ENCODE data around the gene RHAG. TPM values are rescaled to one million over a fixed set of nuclear protein-coding genes. Genes with fewer than 3 reads are reported as not detected.

The RHAG gene
- total RNA-seq, 1 experiment from 2014 or later, result 0.57 TPM

DNA sequence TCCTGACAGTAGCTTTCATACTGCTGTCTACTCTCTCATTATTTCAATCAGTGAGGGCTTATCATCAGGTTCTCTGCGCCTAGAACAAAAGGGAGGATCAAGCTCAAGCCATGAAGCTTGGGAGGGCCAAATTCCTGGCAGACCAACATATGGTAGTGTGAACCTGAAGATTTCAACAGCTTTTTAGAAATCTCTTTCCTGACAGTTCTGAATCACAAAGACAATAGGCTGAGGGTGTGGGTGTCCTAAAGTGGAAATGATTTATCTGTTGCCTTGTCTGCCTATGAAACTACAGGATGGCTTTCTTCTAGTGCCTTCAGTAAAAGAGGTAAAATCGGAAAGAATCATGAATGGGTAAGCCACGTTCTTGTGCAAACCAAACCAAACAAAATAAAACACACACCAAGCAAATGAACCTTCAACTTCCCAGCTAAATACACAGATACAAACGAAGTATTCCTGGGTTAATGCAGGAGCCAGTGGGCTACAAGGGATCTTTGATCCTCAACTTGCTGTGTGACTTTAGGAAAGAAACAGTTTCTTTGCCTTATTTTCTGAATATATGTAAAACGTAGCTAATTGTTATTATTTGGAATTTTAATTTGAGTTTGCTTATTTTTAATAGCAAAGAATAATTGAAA is 2.7 kb upstream of the RHAG start:
- H3K9me2 ChIP-seq (ENCODE audit: insufficient read depth), result no peaks in the 10 kb centered on the region
- no TSS peak for BruUV-seq (replicated peaks)
- no peak overlapping the region for H2AFZ ChIP-seq (ENCODE audit: low read depth, low read length, poor library complexity, severe bottlenecking)
- ATAC-seq, result no peak
- no peak overlapping the region for H3K27ac ChIP-seq (ENCODE audit: low read depth, low read length)
- intact Hi-C loops (cut with micrococcal nuclease), result no loop called here
- H3K9me3 ChIP-seq (ENCODE audit: control insufficient read depth in 1 of 2, insufficient read depth in 1 of 2, low read depth in 1 of 2, low read length in 2 of 2), result no peaks in the 10 kb centered on the region
- H3K36me3 ChIP-seq (ENCODE audit: control insufficient read depth in 1 of 2, insufficient read depth in 2 of 2, low read length in 2 of 2), result no peaks in the 10 kb centered on the region
- ChIA-PET CTCF (interaction anchor here (1.8 kb wide), 1 partner anchor 16 kb away, joined by 6 read pairs; no protein-coding TSS in a partner anchor), RAD21 (ENCODE audit: low non-redundant PET in 1 of 2, low total read pairs in 2 of 2, uncharacterized antibody in 2 of 2, unreplicated experiment in 2 of 2) (no interaction called here), POLR2A (no interaction called here)
- no peak overlapping the region for H3K9ac ChIP-seq (ENCODE audit: low read length)
- H4K20me1 ChIP-seq (ENCODE audit: insufficient read depth), result no peaks in the 10 kb centered on the region
- H3K27me3 ChIP-seq (ENCODE audit: insufficient read depth, low read length), result no peaks in the 10 kb centered on the region
- no peak for DNase-seq (ENCODE audit: low read depth, low spot score)
- no peaks in the 10 kb centered on the region for H3K4me1 ChIP-seq (ENCODE audit: control insufficient read depth in 1 of 2, insufficient read depth in 2 of 2, low read length in 2 of 2)
- no peaks in the 10 kb centered on the region for H3K79me2 ChIP-seq (ENCODE audit: insufficient read depth, low read length)
- H3K4me3 ChIP-seq (replicated peaks in 1 of 2; ENCODE audit: low read depth in 1 of 2, low read length in 2 of 2), result no peak overlapping the region
- TF ChIP-seq ELF1 (IDR thresholded peaks at IDR 0.05; ENCODE audit: borderline replicate concordance, low read depth), result no peak
- no peak overlapping the region for H3K4me2 ChIP-seq (ENCODE audit: low read length)

DNA sequence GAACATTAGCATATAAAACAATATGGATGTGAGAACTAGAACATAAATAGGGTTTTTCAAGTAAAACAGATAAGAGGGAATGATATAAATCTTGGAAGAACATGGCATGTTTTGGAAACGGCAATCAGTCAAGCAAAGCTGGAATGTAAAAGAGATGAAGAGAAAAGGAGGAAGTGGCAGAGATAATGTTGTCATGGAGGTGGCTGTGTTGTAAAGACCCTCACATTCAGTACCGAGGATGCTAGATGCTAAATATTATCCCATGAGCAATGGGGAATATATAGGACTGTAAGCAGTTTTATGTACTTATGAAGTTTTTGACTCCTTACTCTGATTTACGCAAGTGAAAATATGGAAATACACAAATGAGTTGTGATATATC is 702 bp upstream of the RHAG start:
- Histone ChIP-seq H3K4me3 (replicated peaks in 1 of 2; ENCODE audit: low read depth in 1 of 2, low read length in 2 of 2) (no peak overlapping the region), H3K27ac (ENCODE audit: low read depth, low read length) (no peak overlapping the region), H2AFZ (ENCODE audit: low read depth, low read length, poor library complexity, severe bottlenecking) (no peak overlapping the region), H3K9ac (ENCODE audit: low read length) (no peak overlapping the region), H3K4me2 (ENCODE audit: low read length) (no peak overlapping the region), H3K27me3 (ENCODE audit: insufficient read depth, low read length) (no peaks in the 10 kb centered on the region), H3K4me1 (ENCODE audit: control insufficient read depth in 1 of 2, insufficient read depth in 2 of 2, low read length in 2 of 2) (no peaks in the 10 kb centered on the region), H3K79me2 (ENCODE audit: insufficient read depth, low read length) (no peaks in the 10 kb centered on the region), H4K20me1 (ENCODE audit: insufficient read depth) (no peaks in the 10 kb centered on the region), H3K9me2 (ENCODE audit: insufficient read depth) (no peaks in the 10 kb centered on the region), H3K9me3 (ENCODE audit: control insufficient read depth in 1 of 2, insufficient read depth in 1 of 2, low read depth in 1 of 2, low read length in 2 of 2) (no peaks in the 10 kb centered on the region), H3K36me3 (ENCODE audit: control insufficient read depth in 1 of 2, insufficient read depth in 2 of 2, low read length in 2 of 2) (no peaks in the 10 kb centered on the region)
- intact Hi-C loops (cut with micrococcal nuclease), result no loop called here
- CTCF ChIA-PET, result no interaction called here
- DNase-seq (ENCODE audit: low read depth, low spot score) (no peak), ATAC-seq (no peak)
- TF ChIP-seq EZH2phosphoT487 (IDR thresholded peaks at IDR 0.05; ENCODE audit: borderline replicate concordance) (no peak), POLR2AphosphoS5 (IDR thresholded peaks at IDR 0.05; ENCODE audit: low read depth, low read length) (no peak), POLR2A (IDR thresholded peaks at IDR 0.05; ENCODE audit: borderline replicate concordance, extremely low read depth, insufficient read depth, insufficient read length) (no peak), YY1 (IDR thresholded peaks at IDR 0.05; ENCODE audit: extremely low read depth, insufficient replicate concordance, low read depth, low read length) (no peak), RAD21 (IDR thresholded peaks at IDR 0.05; ENCODE audit: low read depth) (no peak), TCF7L2 (IDR thresholded peaks at IDR 0.05; ENCODE audit: borderline replicate concordance, extremely low read depth, insufficient read depth, insufficient read length) (no peak), ELF1 (IDR thresholded peaks at IDR 0.05; ENCODE audit: borderline replicate concordance, low read depth) (no peak), FOSL1 (IDR thresholded peaks at IDR 0.05; ENCODE audit: low read depth) (no peak), SP1 (IDR thresholded peaks at IDR 0.05; ENCODE audit: low read depth) (no peak), JUND (IDR thresholded peaks at IDR 0.05) (no peak), EGR1 (IDR thresholded peaks at IDR 0.05; ENCODE audit: low read depth) (no peak), SIN3A (IDR thresholded peaks at IDR 0.05; ENCODE audit: low read depth) (no peak), ZNF274 (IDR thresholded peaks at IDR 0.05; ENCODE audit: low read depth, low read length) (no peak)
- TF ChIP-seq, protein P1, sequence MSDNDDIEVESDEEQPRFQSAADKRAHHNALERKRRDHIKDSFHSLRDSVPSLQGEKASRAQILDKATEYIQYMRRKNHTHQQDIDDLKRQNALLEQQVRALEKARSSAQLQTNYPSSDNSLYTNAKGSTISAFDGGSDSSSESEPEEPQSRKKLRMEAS (IDR thresholded peaks at IDR 0.05), result no peak
- TF ChIP-seq, protein P2, sequence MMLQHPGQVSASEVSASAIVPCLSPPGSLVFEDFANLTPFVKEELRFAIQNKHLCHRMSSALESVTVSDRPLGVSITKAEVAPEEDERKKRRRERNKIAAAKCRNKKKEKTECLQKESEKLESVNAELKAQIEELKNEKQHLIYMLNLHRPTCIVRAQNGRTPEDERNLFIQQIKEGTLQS (IDR thresholded peaks at IDR 0.05), result no peak
- RAD21 ChIA-PET (ENCODE audit: low non-redundant PET in 1 of 2, low total read pairs in 2 of 2, uncharacterized antibody in 2 of 2, unreplicated experiment in 2 of 2), result no interaction called here
- BruUV-seq (replicated peaks), result no TSS peak
- POLR2A ChIA-PET, result no interaction called here
